ES-I3 (cell line): ENCODE results near the gene FHIT.

Experiments
- H3K36me3 ChIP-seq: 2 replicates; pipeline ENCODE4 v1.6.1; 2013; ENCODE audit warnings: mild to moderate bottlenecking, low read length, control low read depth, moderate library complexity; ENCODE audit not compliant: insufficient read depth
- H3K4me1 ChIP-seq: 2 replicates; pipeline ENCODE4 v1.6.1; 2013; ENCODE audit warnings: mild to moderate bottlenecking, control low read depth, low read length; ENCODE audit not compliant: insufficient read depth
- H3K9ac ChIP-seq: 2 replicates; pipeline ENCODE4 v1.6.1; 2013; ENCODE audit warnings: low read depth, mild to moderate bottlenecking, low read length, moderate library complexity
- H3K9me3 ChIP-seq: 2 replicates; pipeline ENCODE4 v1.6.1; 2013; ENCODE audit warnings: mild to moderate bottlenecking, low read length, moderate library complexity; ENCODE audit not compliant: control insufficient read depth, insufficient read depth

FHIT gene

GRCh38 chr3:61108247-61109019 lies 142.8 kb downstream of the FHIT start:
- Histone ChIP-seq H3K36me3 (no peaks in the 10 kb centered on the region), H3K9me3 (no peaks in the 10 kb centered on the region), H3K4me1 (no peaks in the 10 kb centered on the region), H3K9ac (no peak overlapping the region)

- Histone ChIP-seq H3K36me3 (no peaks in the 10 kb centered on the region), H3K9ac (no peak overlapping the region), H3K9me3 (no peaks in the 10 kb centered on the region), H3K4me1 (0 out of 2 replicates have a peak, but pooled peaks cover 4% of the 10 kb centered on the region)
Measured at GRCh38 chr3:61094608-61095007, 156.6 kb downstream of the FHIT start.

GRCh38 chr3:61093364-61093763 lies 157.9 kb downstream of the FHIT start:
- Histone ChIP-seq H3K36me3 (no peaks in the 10 kb centered on the region), H3K9ac (no peak overlapping the region), H3K9me3 (no peaks in the 10 kb centered on the region), H3K4me1 (0 out of 2 replicates have a peak, but pooled peaks cover 4% of the 10 kb centered on the region)

- Histone ChIP-seq H3K36me3 (no peaks in the 10 kb centered on the region), H3K9me3 (no peaks in the 10 kb centered on the region), H3K4me1 (0 out of 2 replicates have a peak, but pooled peaks cover 4% of the 10 kb centered on the region), H3K9ac (no peak overlapping the region)
Measured at GRCh38 chr3:61092870-61093269, 158.4 kb downstream of the FHIT start.

GRCh38 chr3:61090389-61091169 lies 160.7 kb downstream of the FHIT start:
- H3K9ac ChIP-seq, result no peak overlapping the region
- H3K4me1 ChIP-seq, result 0 out of 2 replicates have a peak, but pooled peaks cover 4% of the 10 kb centered on the region
- H3K9me3 ChIP-seq, result no peaks in the 10 kb centered on the region
- H3K36me3 ChIP-seq, result no peaks in the 10 kb centered on the region

GRCh38 chr3:61087465-61087864 lies 163.8 kb downstream of the FHIT start:
- H3K36me3 ChIP-seq, result no peaks in the 10 kb centered on the region
- no peaks in the 10 kb centered on the region for H3K9me3 ChIP-seq
- no peak overlapping the region for H3K9ac ChIP-seq
- H3K4me1 ChIP-seq, result no peaks in the 10 kb centered on the region

- Histone ChIP-seq H3K4me1 (peaks cover 11% of the 10 kb centered on the region), H3K9me3 (no peaks in the 10 kb centered on the region), H3K36me3 (no peaks in the 10 kb centered on the region), H3K9ac (no peak overlapping the region)
Measured at GRCh38 chr3:61081554-61081953, 169.7 kb downstream of the FHIT start.

- peaks cover 11% of the 10 kb centered on the region for H3K4me1 ChIP-seq
- H3K36me3 ChIP-seq, result no peaks in the 10 kb centered on the region
- H3K9ac ChIP-seq, result no peak overlapping the region
- H3K9me3 ChIP-seq, result no peaks in the 10 kb centered on the region
Measured at GRCh38 chr3:61080737-61081445, 170.4 kb downstream of the FHIT start.

- H3K9ac ChIP-seq, result no peak overlapping the region
- no peaks in the 10 kb centered on the region for H3K36me3 ChIP-seq
- H3K4me1 ChIP-seq, result peaks cover 11% of the 10 kb centered on the region
- no peaks in the 10 kb centered on the region for H3K9me3 ChIP-seq
Measured at GRCh38 chr3:61078048-61078752, 173.1 kb downstream of the FHIT start.

- Histone ChIP-seq H3K9me3 (no peaks in the 10 kb centered on the region), H3K36me3 (no peaks in the 10 kb centered on the region), H3K4me1 (peaks cover 11% of the 10 kb centered on the region), H3K9ac (no peak overlapping the region)
Measured at GRCh38 chr3:61077551-61077950, 173.7 kb downstream of the FHIT start.

- Histone ChIP-seq H3K9me3 (no peaks in the 10 kb centered on the region), H3K9ac (no peak overlapping the region), H3K4me1 (no peaks in the 10 kb centered on the region), H3K36me3 (no peaks in the 10 kb centered on the region)
Measured at GRCh38 chr3:61074783-61075182, 176.5 kb downstream of the FHIT start.

GRCh38 chr3:61073566-61074165 lies 177.6 kb downstream of the FHIT start:
- no peaks in the 10 kb centered on the region for H3K4me1 ChIP-seq
- H3K9ac ChIP-seq, result no peak overlapping the region
- no peaks in the 10 kb centered on the region for H3K36me3 ChIP-seq
- H3K9me3 ChIP-seq, result no peaks in the 10 kb centered on the region

- Histone ChIP-seq H3K9ac (no peak overlapping the region), H3K36me3 (no peaks in the 10 kb centered on the region), H3K4me1 (peaks cover 5% of the 10 kb centered on the region; the same call in 1 of the 2 replicates), H3K9me3 (no peaks in the 10 kb centered on the region; the same call in 1 of the 2 replicates)
Measured at GRCh38 chr3:61068084-61068483, 183.2 kb downstream of the FHIT start.
